Left ventricle myocardium inferior (tissue), 1 donor: ENCODE results near the gene MITF. TPM values are rescaled to one million over a fixed set of nuclear protein-coding genes. Genes with fewer than 3 reads are reported as not detected.

Experiments
- DNase-seq: peaks from one replicate; pipeline ENCODE4 v3.0.0-alpha.2; 2020
- H3K27ac ChIP-seq: fragments of 200-600 bp; replicated peaks from 2 replicates; pipeline ENCODE4 v1.8.0; 2021
- H3K27me3 ChIP-seq: fragments of 200-600 bp; 2 replicates; pipeline ENCODE4 v1.8.0; 2021; ENCODE audit warnings: low read depth
- H3K36me3 ChIP-seq: fragments of 200-600 bp; 2 replicates; pipeline ENCODE4 v1.8.0; 2021
- H3K4me1 ChIP-seq: fragments of 200-600 bp; 2 replicates; pipeline ENCODE4 v1.8.0; 2021
- H3K4me3 ChIP-seq: fragments of 200-600 bp; 2 replicates; pipeline ENCODE4 v1.8.0; 2021; ENCODE audit warnings: mild to moderate bottlenecking, moderate library complexity
- H3K9me3 ChIP-seq: fragments of 200-600 bp; replicated peaks from 2 replicates; pipeline ENCODE4 v1.8.0; 2021
- CTCF ChIP-seq: fragments of 200-600 bp; IDR thresholded peaks from 2 replicates; pipeline ENCODE4 v1.8.0; 2021; ENCODE audit warnings: antibody characterized with exemption, mild to moderate bottlenecking, borderline replicate concordance
- intact Hi-C: fragments of 100-400 bp; cut with micrococcal nuclease; formaldehyde crosslinking; loops from one replicate; pipeline ENCODE4 v1.11.0; 2022
- total RNA-seq: library from RNA; stranded (reverse); fragmentation: NEBNext Ultra II Directional; extraction: Animal tissue kit (Norgen Biotek cat#: 25700); gene quantifications from one replicate; pipeline ENCODE4 v1.2.1, GENCODE V29; 2021
- donor health status: DM: no; HTN: yes; CAD: no; lungs with severe emphysema.

Gene MITF
- total RNA-seq, 1 donor from 2014 or later = 81.9 TPM

GRCh38 chr3:69867941-69868505 lies 128.8 kb downstream of the MITF start:
- TF ChIP-seq CTCF = no peak
- Histone ChIP-seq H3K4me3 (peak overlapping the region; percentile 59), H3K27ac (peak overlapping the region; percentile 88), H3K27me3 (no peaks in the 10 kb centered on the region), H3K4me1 (peaks cover 66% of the 10 kb centered on the region), H3K36me3 (no peaks in the 10 kb centered on the region), H3K9me3 (no peaks in the 10 kb centered on the region)
- intact Hi-C loops = no loop called here
- no peak for DNase-seq

- Histone ChIP-seq H3K4me3 (no peak overlapping the region), H3K27me3 (no peaks in the 10 kb centered on the region), H3K27ac (no peak overlapping the region), H3K9me3 (no peaks in the 10 kb centered on the region), H3K36me3 (no peaks in the 10 kb centered on the region), H3K4me1 (peaks cover 68% of the 10 kb centered on the region)
- intact Hi-C loops = no loop called here
- TF ChIP-seq CTCF = no peak
- no peak for DNase-seq
These were observed 129.7 kb downstream of the MITF start for GRCh38 chr3:69868841-69869420.

- Histone ChIP-seq H3K36me3 (no peaks in the 10 kb centered on the region), H3K27me3 (no peaks in the 10 kb centered on the region), H3K4me3 (no peak overlapping the region), H3K27ac (no peak overlapping the region), H3K4me1 (peaks cover 68% of the 10 kb centered on the region), H3K9me3 (no peaks in the 10 kb centered on the region)
- intact Hi-C loops = no loop called here
- TF ChIP-seq CTCF = no peak
- no peak for DNase-seq
These were observed 130.4 kb downstream of the MITF start for GRCh38 chr3:69869643-69870042.

- peak overlapping the region; percentile 62 for H3K27ac ChIP-seq
- intact Hi-C loops = no loop called here
These were observed 132.0 kb downstream of the MITF start for GRCh38 chr3:69871251-69871650.

GRCh38 chr3:69871868-69872267 lies 132.6 kb downstream of the MITF start:
- H3K36me3 ChIP-seq = no peaks in the 10 kb centered on the region
- H3K27ac ChIP-seq = peak overlapping the region; percentile 62
- H3K4me1 ChIP-seq = peaks cover 74% of the 10 kb centered on the region
- H3K9me3 ChIP-seq = no peaks in the 10 kb centered on the region
- intact Hi-C loops = no loop called here
- no peak for TF ChIP-seq CTCF
- no peaks in the 10 kb centered on the region for H3K27me3 ChIP-seq
- H3K4me3 ChIP-seq = no peak overlapping the region
- DNase-seq = no peak

More at GRCh38 chr3:69871251-69871650, 132.0 kb downstream of the MITF start:
- no peak for DNase-seq
- TF ChIP-seq CTCF = no peak
- no peaks in the 10 kb centered on the region for H3K9me3 ChIP-seq
- H3K4me1 ChIP-seq = peaks cover 68% of the 10 kb centered on the region
- no peaks in the 10 kb centered on the region for H3K27me3 ChIP-seq
- H3K36me3 ChIP-seq = no peaks in the 10 kb centered on the region
- H3K4me3 ChIP-seq = no peak overlapping the region
